NCI-H748 (cell line): ENCODE measurements around the gene DENND1A.

Source experiments
- DNase-seq: peaks from one replicate; lab custom pipeline; 2025; ENCODE audit not compliant: unreplicated experiment; lab: John Stamatoyannopoulos, UW

DENND1A gene

GRCh38 chr9:123865226-123866000 lies 64.5 kb downstream of the DENND1A start:
- no peak for DNase-seq

GRCh38 chr9:123864251-123864650 lies 65.7 kb downstream of the DENND1A start:
- DNase-seq = no peak

GRCh38 chr9:123863164-123863855 lies 66.6 kb downstream of the DENND1A start:
- no peak for DNase-seq

GRCh38 chr9:123861756-123862120 lies 68.2 kb downstream of the DENND1A start:
- DNase-seq = no peak

GRCh38 chr9:123861086-123861755 lies 68.7 kb downstream of the DENND1A start:
- no peak for DNase-seq

- no peak for DNase-seq
Observed at GRCh38 chr9:123860603-123861002, 69.3 kb downstream of the DENND1A start.

GRCh38 chr9:123852403-123852802 lies 77.5 kb downstream of the DENND1A start:
- no peak for DNase-seq

- DNase-seq = no peak
Observed at GRCh38 chr9:123851851-123852250, 78.1 kb downstream of the DENND1A start.

GRCh38 chr9:123848447-123849085 lies 81.4 kb downstream of the DENND1A start:
- no peak for DNase-seq

GRCh38 chr9:123846966-123847365 lies 83.0 kb downstream of the DENND1A start:
- DNase-seq = no peak

- no peak for DNase-seq
Observed at GRCh38 chr9:123843703-123844102, 86.2 kb downstream of the DENND1A start.

- no peak for DNase-seq
Observed at GRCh38 chr9:123835821-123836220, 94.1 kb downstream of the DENND1A start.

GRCh38 chr9:123834889-123835562 lies 94.9 kb downstream of the DENND1A start:
- peak; percentile 14 for DNase-seq

- DNase-seq = no peak
Observed at GRCh38 chr9:123834218-123834888, 95.6 kb downstream of the DENND1A start.

- DNase-seq = no peak
Observed at GRCh38 chr9:123832858-123833650, 96.9 kb downstream of the DENND1A start.

- DNase-seq = no peak
Observed at GRCh38 chr9:123832176-123832575, 97.8 kb downstream of the DENND1A start.

GRCh38 chr9:123828449-123828848 lies 101.5 kb downstream of the DENND1A start:
- no peak for DNase-seq

- DNase-seq = no peak
Observed at GRCh38 chr9:123825342-123826060, 104.4 kb downstream of the DENND1A start.
